Thyroid gland (tissue), 4 donors: ENCODE results near the gene CACNA1G.

Source experiments
- POLR2A ChIP-seq, 2 donors: fragments of 450-650 bp; IDR thresholded peaks; one replicate each; pipeline ENCODE4 v1.6.1; 2017; ENCODE audit warnings: antibody characterized with exemption in 2 of 2, mild to moderate bottlenecking in 2 of 2, moderate library complexity in 1 of 2
- TF ChIP-seq, protein P1 (sequence below), 6 experiments: fragments of 200-600 bp in 3 of 6; fragments of 450-650 bp in 3 of 6; sonication (generic) in 3 of 6; IDR thresholded peaks; one replicate each; pipeline ENCODE4 v1.5.1; 2016 to 2019; ENCODE audit warnings: antibody characterized with exemption in 6 of 6, mild to moderate bottlenecking in 2 of 6, inconsistent platforms in 1 of 6, moderate library complexity in 1 of 6

- TF ChIP-seq, protein P1, sequence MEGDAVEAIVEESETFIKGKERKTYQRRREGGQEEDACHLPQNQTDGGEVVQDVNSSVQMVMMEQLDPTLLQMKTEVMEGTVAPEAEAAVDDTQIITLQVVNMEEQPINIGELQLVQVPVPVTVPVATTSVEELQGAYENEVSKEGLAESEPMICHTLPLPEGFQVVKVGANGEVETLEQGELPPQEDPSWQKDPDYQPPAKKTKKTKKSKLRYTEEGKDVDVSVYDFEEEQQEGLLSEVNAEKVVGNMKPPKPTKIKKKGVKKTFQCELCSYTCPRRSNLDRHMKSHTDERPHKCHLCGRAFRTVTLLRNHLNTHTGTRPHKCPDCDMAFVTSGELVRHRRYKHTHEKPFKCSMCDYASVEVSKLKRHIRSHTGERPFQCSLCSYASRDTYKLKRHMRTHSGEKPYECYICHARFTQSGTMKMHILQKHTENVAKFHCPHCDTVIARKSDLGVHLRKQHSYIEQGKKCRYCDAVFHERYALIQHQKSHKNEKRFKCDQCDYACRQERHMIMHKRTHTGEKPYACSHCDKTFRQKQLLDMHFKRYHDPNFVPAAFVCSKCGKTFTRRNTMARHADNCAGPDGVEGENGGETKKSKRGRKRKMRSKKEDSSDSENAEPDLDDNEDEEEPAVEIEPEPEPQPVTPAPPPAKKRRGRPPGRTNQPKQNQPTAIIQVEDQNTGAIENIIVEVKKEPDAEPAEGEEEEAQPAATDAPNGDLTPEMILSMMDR (IDR thresholded peaks at IDR 0.05): no peak
- TF ChIP-seq POLR2A (IDR thresholded peaks at IDR 0.05): no peak
Observed at GRCh38 chr17:50578173-50578572, 17.7 kb downstream of the CACNA1G start.
